T-helper 9 cell (primary cell): ENCODE data around the gene SLC22A9.

Source experiments
- DNase-seq: peaks from one replicate; pipeline ENCODE4 v3.0.0-alpha.2; 2020

Gene SLC22A9

DNA sequence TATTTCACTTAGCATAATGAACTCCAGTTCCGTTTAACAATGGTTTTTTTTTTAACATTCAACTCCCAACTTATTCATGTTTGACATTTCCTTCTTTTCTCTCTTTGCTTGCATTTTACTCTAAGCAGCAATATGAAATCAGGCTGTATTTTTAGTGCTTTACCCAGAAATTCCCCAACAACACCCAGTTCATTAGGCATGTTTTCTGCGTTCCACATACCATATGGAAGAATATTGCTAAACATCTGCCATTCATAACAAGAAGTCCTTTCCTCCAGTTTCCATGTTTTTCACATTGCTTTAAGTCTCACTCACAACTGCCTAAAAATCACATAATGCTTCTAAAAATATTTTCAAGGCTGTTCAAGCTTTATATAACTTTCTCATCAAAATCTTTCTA lies 75.5 kb downstream of the SLC22A9 start:
- no peak for DNase-seq

DNA sequence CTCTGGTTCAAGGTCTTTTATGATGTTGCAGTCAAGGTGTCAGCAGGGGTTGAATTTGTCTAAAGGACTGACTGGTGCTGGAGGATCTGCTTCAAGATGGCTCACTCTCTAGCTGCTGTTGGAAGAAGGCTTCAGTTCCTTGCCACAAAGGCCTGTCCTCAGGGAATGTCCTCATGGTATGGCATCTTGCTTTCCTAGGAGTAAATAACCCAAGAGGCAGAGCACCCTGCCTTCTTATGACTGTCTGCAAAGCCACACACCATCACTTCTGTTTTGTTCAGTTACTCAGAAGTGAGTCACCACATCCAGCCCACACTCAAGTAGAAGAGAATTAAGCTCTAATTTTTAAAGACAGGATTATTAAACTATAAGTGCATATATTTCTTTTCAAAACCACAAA lies 76.1 kb downstream of the SLC22A9 start:
- no peak for DNase-seq

DNA sequence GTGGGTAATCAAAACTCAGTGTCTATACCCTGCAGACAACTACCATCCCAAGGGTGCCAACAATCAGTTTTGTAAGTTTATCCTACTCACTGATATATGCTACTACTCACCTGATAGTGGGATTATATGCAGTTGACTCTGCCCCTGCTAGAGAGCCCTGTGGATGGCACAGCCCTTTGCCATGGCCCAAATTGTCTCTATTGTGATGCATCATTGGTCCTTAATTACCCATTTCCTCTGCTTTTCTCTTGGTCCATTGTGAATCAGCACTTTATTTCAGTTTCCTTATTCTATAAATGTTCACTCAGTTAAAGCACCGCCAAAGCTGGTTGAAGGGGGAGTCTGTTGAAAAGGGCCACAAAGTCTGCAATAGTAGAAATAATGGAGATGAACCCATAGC lies 79.1 kb downstream of the SLC22A9 start:
- DNase-seq, result no peak

DNA sequence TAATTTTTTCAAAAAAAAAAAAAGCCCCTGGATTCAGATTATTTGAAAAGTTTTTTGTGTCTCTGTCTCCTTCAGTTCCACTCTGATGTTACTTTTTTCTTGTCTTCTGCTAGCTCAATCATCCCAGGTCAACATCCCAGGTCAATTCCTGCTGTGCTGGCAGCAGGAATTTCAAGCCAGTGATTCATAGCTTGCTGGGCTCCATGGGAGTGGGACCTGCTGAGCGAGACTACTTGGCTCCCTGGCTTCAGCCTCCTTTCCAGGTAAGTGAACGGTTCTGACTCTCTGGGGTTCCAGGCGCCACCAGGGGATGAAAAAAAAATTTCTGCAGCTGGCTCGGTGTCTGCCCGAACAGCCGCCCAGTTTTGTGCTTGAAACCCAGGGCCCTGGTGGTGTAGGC lies 90.0 kb downstream of the SLC22A9 start:
- no peak for DNase-seq
